Keratinocyte (primary cell): ENCODE data around the gene GPR146. TPM values are rescaled to one million over a fixed set of nuclear protein-coding genes. Genes with fewer than 3 reads are reported as not detected.

Source experiments
- DNase-seq: peaks from one replicate; pipeline ENCODE4 v3.0.0-alpha.2; 2011; ENCODE audit warnings: low read depth, missing footprints, low spot score
- FAIRE-seq: peaks from 2 replicates; lab custom pipeline; 2011; peaks lifted over from hg19 to GRCh38; lab: Jason Lieb, UNC
- H2AFZ ChIP-seq: 2 replicates; pipeline ENCODE4 v1.6.0; 2012; ENCODE audit warnings: low read length, control low read depth, inconsistent platforms; ENCODE audit not compliant: control insufficient read depth
- H3K27ac ChIP-seq: 2 replicates; pipeline ENCODE4 v1.5.1; 2011; ENCODE audit warnings: low read length; ENCODE audit not compliant: control insufficient read depth, insufficient read depth
- H3K27me3 ChIP-seq: 3 replicates; pipeline ENCODE4 v1.6.0; 2011; ENCODE audit warnings: low read length; ENCODE audit not compliant: control insufficient read depth, insufficient read depth; ENCODE audit errors: extremely low read depth
- H3K36me3 ChIP-seq, 2 experiments: 2 replicates in 1 of 2; 3 replicates in 1 of 2; pipeline ENCODE4 v1.5.1; 2011; ENCODE audit warnings: low read length in 2 of 2, mild to moderate bottlenecking in 1 of 2; ENCODE audit not compliant: control insufficient read depth in 2 of 2, insufficient read depth in 2 of 2; ENCODE audit errors: extremely low read depth in 1 of 2
- H3K4me1 ChIP-seq: 3 replicates; pipeline ENCODE4 v1.5.1; 2011; ENCODE audit warnings: low read length; ENCODE audit not compliant: control insufficient read depth, insufficient read depth; ENCODE audit errors: extremely low read depth
- H3K4me2 ChIP-seq: 3 replicates; pipeline ENCODE4 v1.6.0; 2011; ENCODE audit warnings: low read depth, low read length; ENCODE audit not compliant: control insufficient read depth, insufficient read depth; ENCODE audit errors: extremely low read depth
- H3K4me3 ChIP-seq, 3 experiments: fragments of 200-600 bp in 1 of 3; sonication (generic) in 1 of 3; 2 replicates in 2 of 3; 3 replicates in 1 of 3; pipeline ENCODE4 v1.5.1; 2011 to 2016; ENCODE audit warnings: low read length in 3 of 3, mild to moderate bottlenecking in 3 of 3, control low read depth in 2 of 3, inconsistent platforms in 1 of 3, low read depth in 1 of 3, mixed read lengths in 1 of 3, mixed run types in 1 of 3, moderate library complexity in 1 of 3; ENCODE audit not compliant: control insufficient read depth in 2 of 3, insufficient read depth in 2 of 3; ENCODE audit errors: extremely low read depth in 1 of 3
- H3K79me2 ChIP-seq: 2 replicates; pipeline ENCODE4 v1.6.0; 2012; ENCODE audit warnings: low read length; ENCODE audit not compliant: control insufficient read depth, insufficient read depth
- H3K9ac ChIP-seq: 3 replicates; pipeline ENCODE4 v1.6.0; 2011; ENCODE audit warnings: low read length; ENCODE audit not compliant: control insufficient read depth, insufficient read depth; ENCODE audit errors: extremely low read depth
- H3K9me1 ChIP-seq: 3 replicates; pipeline ENCODE4 v1.6.0; 2011; ENCODE audit warnings: low read length; ENCODE audit not compliant: control insufficient read depth, insufficient read depth; ENCODE audit errors: extremely low read depth
- H3K9me3 ChIP-seq: 2 replicates; pipeline ENCODE4 v1.5.1; 2012; ENCODE audit warnings: low read depth, low read length; ENCODE audit not compliant: control insufficient read depth
- H4K20me1 ChIP-seq: 3 replicates; pipeline ENCODE4 v1.6.0; 2011; ENCODE audit warnings: low read length; ENCODE audit not compliant: control insufficient read depth, insufficient read depth; ENCODE audit errors: extremely low read depth
- CTCF ChIP-seq, 3 experiments: IDR thresholded peaks in 1 of 3; conservative IDR thresholded peaks in 1 of 3; optimal IDR thresholded peaks in 1 of 3; 2 replicates in 2 of 3; 3 replicates in 1 of 3; pipeline versions ENCODE3 to v1.5.1; 2011; ENCODE audit warnings: low read length in 3 of 3, mild to moderate bottlenecking in 3 of 3, moderate library complexity in 2 of 3, control low read depth in 1 of 3, inconsistent platforms in 1 of 3; ENCODE audit not compliant: insufficient read depth in 2 of 3; ENCODE audit errors: extremely low read depth in 1 of 3
- EZH2 ChIP-seq: IDR thresholded peaks from one replicate; pipeline ENCODE4 v1.6.1; 2012; ENCODE audit warnings: inconsistent platforms, mild to moderate bottlenecking, low read length, moderate library complexity
- dilution Hi-C: fragments of 300-500 bp; cut with MboI; formaldehyde crosslinking; loops from one replicate; pipeline ENCODE4 v1.7.0; 2020; ENCODE audit warnings: low sequenced_read_pairs; ENCODE audit not compliant: extremely low pct_ligation_motif_present
- polyA plus RNA-seq, 5 experiments: library from polyadenylated mRNA; depleted of rRNA in 3 of 5; stranded (reverse) in 3 of 5; stranded (forward) in 1 of 5; unstranded in 1 of 5; fragments of >200 nt; gene quantifications; 1 replicate in 1 of 5; 2 replicates in 3 of 5; 3 replicates in 1 of 5; pipeline versions ENCODE4 v1.2.1 to v1.2.3, GENCODE V29; 2011 to 2012; ENCODE audit warnings: missing spikeins in 2 of 5, low read depth in 1 of 5, low replicate concordance in 1 of 5

GPR146 gene
- polyA plus RNA-seq, 1 donor (not counting 4 experiments of a cell fraction or from before 2014, with no cell fraction given), result 0.13 TPM

- H3K36me3 ChIP-seq, result no peaks in the 10 kb centered on the region
- no peaks in the 10 kb centered on the region for H3K9me1 ChIP-seq
- peaks cover 7% of the 10 kb centered on the region for H4K20me1 ChIP-seq
- no peaks in the 10 kb centered on the region for H3K9me3 ChIP-seq
- H3K79me2 ChIP-seq, result peaks cover 13% of the 10 kb centered on the region
- no peak overlapping the region for H3K4me3 ChIP-seq
- peaks cover 13% of the 10 kb centered on the region for H3K4me1 ChIP-seq
- DNase-seq (no peak), FAIRE-seq (no peak)
- H2AFZ ChIP-seq, result no peak overlapping the region
- TF ChIP-seq CTCF (optimal IDR thresholded peaks at IDR 0.05 in 1 of 3, IDR thresholded peaks at IDR 0.05 in 1 of 3, conservative IDR thresholded peaks at IDR 0.05 in 1 of 3; ENCODE audit: extremely low read depth in 1 of 3, insufficient read depth in 2 of 3, low read length in 3 of 3) (no peak), EZH2 (no peak)
- no peak overlapping the region for H3K9ac ChIP-seq
- H3K4me2 ChIP-seq, result no peak overlapping the region
- dilution Hi-C loops, result no loop called here
- H3K27ac ChIP-seq, result no peak overlapping the region
- no peaks in the 10 kb centered on the region for H3K27me3 ChIP-seq
Observed at GRCh38 chr7:1042492-1042833, 1.9 kb upstream of the GPR146 start.

GRCh38 chr7:1043552-1044188 lies 676 bp upstream of the GPR146 start:
- Histone ChIP-seq H3K9me3 (no peaks in the 10 kb centered on the region), H3K9ac (peak overlapping the region; percentile 68), H4K20me1 (peaks cover 11% of the 10 kb centered on the region), H3K4me2 (peak overlapping the region; percentile 92), H3K9me1 (no peaks in the 10 kb centered on the region), H3K4me3 (peak overlapping the region; percentile 4 to 67 (median 62)), H3K27me3 (no peaks in the 10 kb centered on the region), H3K79me2 (peaks cover 13% of the 10 kb centered on the region), H3K36me3 (no peaks in the 10 kb centered on the region), H3K4me1 (peaks cover 13% of the 10 kb centered on the region), H2AFZ (peak overlapping the region; percentile 32), H3K27ac (peak overlapping the region; percentile 59)
- TF ChIP-seq EZH2, result no peak
- DNase-seq, result no peak
- dilution Hi-C loops, result no loop called here
- FAIRE-seq, result no peak
